HG03460 (cell line): ENCODE measurements around the gene LRRC71.

ENCODE experiments used
- ATAC-seq: cut with Tn5 transposase; IDR thresholded peaks from one replicate; pipeline ENCODE4 v1.9.1; 2021; ENCODE audit not compliant: unreplicated experiment

The LRRC71 gene

DNA sequence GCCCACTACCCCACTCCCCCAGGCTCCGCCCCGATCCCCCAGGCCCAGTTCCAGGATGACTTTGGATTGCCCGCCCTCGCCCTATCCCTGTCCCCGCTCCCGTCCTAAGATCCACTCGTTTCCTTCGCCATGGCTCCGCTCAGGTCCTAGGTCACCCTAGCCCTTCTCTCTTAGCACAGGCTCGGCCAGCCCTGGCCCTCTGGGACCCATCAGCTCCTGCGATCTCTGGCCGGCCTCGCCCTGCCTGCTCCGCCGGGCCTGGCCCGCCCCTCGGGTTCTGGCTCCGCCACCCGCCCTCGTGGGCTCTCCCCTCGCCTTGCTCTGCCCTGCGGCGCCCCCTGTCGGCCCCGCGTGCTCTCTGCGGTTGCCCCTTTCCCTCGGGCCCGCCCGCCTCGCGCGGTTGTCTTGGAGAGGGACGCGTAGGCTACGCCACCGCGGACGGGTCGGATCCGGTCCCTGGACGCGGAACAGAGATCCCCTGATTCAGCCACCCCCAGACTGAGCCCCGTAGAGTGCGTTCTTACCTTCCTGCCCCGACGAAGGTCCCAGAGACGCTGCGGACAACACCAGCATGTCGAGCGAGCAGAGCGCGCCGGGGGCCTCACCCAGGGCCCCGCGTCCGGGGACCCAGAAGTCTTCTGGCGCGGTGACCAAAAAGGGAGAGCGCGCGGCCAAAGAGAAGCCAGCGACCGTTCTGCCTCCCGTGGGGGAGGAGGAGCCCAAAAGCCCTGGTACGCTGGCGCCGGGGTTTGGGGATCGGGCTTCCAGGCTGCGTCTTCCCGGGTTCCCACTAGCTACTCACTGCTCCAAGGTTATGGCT, at the start of gene LRRC71:
LRRC71 (plus strand) TSS at position 400 of the 820 bp plus-strand sequence; CDS start at position 572, 172 bp downstream.
- no peak for ATAC-seq

DNA sequence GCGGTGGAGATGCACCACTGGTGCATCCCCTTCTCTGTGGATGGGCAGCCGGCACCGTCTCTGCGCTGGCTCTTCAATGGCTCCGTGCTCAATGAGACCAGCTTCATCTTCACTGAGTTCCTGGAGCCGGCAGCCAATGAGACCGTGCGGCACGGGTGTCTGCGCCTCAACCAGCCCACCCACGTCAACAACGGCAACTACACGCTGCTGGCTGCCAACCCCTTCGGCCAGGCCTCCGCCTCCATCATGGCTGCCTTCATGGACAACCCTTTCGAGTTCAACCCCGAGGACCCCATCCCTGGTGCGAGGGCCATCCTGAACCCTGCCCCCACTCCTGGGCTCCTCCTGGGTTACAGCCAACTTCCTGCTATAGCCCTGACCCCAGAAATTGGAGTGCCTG, 46.8 kb upstream of the LRRC71 start:
- no peak for ATAC-seq

- no peak for ATAC-seq
These were observed 46.3 kb upstream of the LRRC71 start for GRCh38 chr1:156874142-156874541.

GRCh38 chr1:156874572-156875340, 45.7 kb upstream of the LRRC71 start:
- ATAC-seq = no peak

GRCh38 chr1:156875341-156875615, 45.2 kb upstream of the LRRC71 start:
- ATAC-seq = no peak

DNA sequence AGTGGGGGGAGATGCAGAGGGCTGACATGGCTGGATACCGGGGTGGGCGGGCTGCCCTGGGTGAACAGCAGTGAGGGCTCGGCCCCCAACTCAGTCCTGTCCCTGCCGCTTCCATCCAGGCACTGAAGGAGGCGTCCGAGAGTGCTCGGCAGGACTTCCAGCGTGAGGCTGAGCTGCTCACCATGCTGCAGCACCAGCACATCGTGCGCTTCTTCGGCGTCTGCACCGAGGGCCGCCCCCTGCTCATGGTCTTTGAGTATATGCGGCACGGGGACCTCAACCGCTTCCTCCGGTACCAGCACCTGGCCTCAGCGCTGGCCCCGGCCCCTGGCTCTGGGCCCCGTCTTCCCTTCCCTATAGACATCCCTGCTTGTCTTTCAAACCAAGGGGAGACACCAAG, 44.2 kb upstream of the LRRC71 start:
- no peak for ATAC-seq

DNA sequence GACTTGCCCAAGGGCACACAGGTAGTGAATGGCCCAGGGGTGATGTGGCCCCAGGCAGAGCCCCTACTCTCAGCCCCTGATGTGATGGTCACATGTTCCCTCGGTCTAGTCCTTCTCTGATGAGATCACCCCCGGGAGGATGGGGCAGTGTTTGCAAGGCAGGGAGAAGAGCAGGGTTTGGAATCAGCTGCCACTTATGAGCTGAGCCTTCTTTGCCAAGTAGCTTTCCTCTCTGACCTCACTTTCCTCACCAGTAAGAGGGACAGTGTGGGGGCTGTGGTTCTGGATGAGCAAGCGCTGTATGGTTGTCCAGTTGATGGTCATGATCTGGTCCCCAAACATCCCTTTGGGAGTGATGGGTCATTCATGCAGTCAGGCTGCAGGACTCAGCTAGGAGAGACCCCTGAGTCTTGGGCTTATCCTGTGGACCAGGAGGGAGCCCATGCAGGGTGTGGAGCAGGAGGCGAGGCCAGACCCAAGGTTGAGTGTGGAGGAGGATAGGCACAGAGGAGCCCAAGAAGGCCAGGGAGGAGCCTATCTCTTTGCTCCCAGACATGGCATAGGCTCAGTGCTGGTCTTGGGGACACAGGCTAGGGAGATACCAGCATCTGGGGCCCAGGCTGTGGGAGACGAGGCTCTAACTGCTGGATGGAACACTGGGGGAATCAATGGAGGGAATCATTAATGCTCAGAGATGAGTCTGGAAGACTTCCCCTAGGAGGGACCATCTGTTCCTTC, 42.8 kb upstream of the LRRC71 start:
- ATAC-seq = no peak

- no peak for ATAC-seq
These were observed 40.6 kb upstream of the LRRC71 start for GRCh38 chr1:156879876-156880275.

- ATAC-seq = no peak
These were observed 40.0 kb upstream of the LRRC71 start for GRCh38 chr1:156880473-156880872.

DNA sequence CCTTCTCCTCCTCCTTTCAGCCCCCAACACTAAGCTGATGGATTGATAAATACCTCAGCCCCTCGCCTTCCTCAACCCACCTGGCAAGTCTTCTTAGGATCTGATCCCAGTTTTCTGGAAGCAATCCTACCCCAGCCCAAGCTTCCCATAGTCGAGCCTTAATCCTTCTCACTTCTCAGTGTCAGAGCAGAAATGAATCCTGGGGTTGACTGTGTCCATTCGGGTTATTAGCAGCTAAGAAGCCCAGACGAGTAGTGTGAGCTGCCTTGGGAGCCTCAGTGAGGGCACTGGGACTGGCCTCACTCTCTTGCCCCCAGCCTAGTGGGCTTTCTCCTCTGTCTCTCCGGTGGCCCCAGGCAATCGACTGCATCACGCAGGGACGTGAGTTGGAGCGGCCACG, 39.3 kb upstream of the LRRC71 start:
- ATAC-seq = no peak

DNA sequence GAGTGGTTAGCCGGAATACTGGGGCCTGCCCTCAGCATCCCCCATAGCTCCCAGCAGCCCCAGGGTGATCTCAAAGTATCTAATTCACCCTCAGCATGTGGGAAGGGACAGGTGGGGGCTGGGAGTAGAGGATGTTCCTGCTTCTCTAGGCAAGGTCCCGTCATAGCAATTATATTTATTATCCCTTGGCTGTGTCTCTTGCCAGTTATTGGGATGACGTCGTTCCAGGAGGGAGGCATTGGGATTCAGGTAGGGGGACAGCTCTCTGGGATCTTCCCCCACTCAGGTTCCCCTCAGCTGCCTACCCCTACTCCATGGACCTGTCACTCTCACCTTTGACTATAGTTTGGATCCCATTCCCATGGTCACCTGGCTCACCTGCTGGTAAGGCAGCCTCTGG, 38.8 kb upstream of the LRRC71 start:
- no peak for ATAC-seq

DNA sequence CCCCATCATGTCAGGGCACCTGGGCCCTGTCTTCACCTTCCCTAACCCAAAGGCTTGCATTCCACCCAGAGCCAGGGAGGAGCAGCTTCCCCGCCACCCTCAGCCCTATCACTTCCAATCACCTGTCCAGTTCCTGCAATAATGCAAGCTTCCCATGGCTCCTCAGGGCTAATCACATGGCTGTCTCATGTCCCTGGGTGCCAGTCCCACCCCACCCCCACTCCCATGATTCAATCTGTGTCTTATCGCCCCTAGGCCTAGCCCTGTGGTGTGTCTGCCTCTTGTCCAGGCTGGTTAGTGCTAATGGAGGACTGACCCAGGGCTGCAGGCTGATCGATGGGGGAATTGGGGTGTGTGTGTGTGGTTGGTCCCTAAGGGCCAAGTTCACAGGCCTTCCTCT, 37.9 kb upstream of the LRRC71 start:
- no peak for ATAC-seq

- ATAC-seq = no peak
These were observed 36.5 kb upstream of the LRRC71 start for GRCh38 chr1:156883919-156884318.

DNA sequence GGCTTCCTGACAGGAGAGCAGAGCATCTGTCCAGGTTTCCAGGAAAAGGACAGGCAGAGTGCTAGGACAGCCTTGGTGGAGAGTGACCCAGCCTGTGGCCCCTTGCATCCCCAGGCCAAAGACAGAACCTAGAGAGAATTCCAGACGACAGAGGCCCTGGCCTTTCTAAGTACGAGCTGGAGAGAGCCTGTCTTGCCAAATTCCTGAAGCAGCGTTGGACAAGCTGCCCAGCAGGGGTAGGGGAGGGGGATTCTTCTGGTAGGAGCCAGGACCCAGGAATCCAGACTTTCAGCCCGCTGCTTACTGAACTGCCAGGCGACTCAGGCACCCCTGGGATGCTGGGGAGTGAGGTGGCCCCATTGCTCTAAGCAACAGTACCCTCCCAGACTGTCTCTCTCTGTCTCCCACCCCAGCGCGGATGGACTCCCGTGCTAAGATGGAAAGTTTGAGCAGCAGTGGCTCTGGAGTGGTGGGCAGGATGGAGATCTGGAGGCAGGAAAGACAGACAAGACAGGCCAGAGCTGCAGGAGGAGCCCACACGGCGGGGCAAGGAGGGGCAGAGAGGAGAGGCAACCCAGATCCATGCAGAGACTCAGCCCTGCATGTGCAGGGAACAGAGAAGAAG, 35.8 kb upstream of the LRRC71 start:
- no peak for ATAC-seq

DNA sequence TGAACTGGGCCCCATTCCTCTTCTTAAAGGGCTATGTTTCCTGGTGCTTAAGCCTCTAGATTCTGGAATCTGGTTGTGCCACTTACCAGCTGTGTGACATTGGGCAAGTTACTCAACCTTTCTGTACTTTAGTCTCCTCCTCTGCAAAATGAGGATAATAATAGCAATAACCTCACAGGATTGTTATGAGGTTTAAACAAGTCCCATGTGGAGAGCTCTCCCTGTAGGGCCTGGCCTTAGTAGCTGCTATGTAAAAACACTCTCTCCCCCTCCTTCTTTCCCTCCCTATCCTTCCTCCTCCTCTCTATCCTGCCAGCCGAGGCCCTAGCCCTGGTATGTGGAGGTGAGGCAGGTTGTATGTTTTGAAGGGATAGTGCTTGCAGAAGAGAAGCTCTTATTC, 35.1 kb upstream of the LRRC71 start:
- no peak for ATAC-seq

DNA sequence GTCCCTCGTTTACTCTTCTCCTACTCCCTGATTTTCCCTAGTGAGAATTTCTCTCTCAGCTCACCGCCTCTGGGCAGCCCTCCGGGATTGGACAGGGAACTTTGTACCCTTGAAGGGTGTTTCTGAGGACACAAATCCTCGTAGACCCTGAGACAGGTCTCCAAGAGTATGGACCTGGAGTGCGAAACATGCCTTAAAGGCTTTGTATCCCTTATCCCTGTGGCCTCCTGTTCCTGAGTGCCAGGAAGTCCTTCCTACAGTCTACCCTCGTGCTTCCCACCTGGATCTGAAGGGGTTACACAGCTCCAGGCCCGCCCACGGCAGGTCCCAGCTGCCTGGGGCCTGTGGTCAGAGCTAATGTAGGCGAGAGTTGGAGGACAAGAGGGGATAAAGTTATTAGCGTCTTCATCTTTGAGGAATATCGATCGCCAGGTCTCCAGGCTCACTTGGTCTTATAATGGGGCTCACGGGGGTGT, 34.5 kb upstream of the LRRC71 start:
- ATAC-seq = no peak

GRCh38 chr1:156886583-156887281, 33.7 kb upstream of the LRRC71 start:
- no peak for ATAC-seq

DNA sequence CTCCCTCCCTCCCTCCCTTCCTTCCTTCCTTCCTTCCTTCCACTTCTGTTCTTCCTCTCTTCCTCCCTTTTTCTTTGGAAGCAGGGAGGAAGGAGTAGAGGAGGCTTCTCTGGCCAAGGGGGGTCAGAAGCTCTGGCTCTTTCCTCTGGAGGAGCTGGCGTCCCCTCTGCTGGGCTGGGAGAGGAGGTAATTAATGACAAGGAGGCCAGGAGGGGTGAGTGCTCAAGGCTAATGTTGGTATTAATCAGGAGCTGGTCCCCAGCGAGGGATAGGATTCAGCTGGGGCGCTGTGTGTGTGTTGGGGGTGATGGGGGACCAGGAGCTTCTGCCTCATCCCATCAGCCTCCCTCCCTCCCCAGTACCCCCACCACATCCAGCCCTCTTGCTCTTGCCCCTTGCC, 33.1 kb upstream of the LRRC71 start:
- no peak for ATAC-seq

DNA sequence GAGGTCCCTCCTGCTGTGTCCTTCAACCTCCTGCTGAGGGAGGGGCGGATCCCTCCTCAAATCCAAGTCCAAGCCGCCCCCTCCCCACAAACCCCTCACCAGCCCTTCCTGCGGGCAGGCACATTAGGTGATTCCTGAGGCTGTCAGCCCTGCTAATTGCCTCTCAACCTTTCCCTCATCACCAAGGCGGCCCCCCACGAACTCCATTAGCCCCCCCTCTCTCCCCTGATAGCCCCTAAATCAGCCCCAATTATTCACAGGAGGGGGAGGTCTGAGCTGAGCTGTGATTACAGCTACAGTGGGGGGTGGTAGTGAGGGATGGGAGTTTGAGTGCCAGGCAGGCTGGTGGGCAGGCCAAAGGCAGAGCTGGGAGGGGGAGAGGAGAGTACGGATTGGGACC, 32.7 kb upstream of the LRRC71 start:
- no peak for ATAC-seq

GRCh38 chr1:156889802-156890580, 30.4 kb upstream of the LRRC71 start:
- no peak for ATAC-seq
